ENCODE measurements around the gene TUBA3E.
"Not testable (repeated sequence)": the region's sequence is repeated elsewhere in the genome, so short reads cannot be mapped to it uniquely, and the experiment has no call there.

The TUBA3E gene

DNA sequence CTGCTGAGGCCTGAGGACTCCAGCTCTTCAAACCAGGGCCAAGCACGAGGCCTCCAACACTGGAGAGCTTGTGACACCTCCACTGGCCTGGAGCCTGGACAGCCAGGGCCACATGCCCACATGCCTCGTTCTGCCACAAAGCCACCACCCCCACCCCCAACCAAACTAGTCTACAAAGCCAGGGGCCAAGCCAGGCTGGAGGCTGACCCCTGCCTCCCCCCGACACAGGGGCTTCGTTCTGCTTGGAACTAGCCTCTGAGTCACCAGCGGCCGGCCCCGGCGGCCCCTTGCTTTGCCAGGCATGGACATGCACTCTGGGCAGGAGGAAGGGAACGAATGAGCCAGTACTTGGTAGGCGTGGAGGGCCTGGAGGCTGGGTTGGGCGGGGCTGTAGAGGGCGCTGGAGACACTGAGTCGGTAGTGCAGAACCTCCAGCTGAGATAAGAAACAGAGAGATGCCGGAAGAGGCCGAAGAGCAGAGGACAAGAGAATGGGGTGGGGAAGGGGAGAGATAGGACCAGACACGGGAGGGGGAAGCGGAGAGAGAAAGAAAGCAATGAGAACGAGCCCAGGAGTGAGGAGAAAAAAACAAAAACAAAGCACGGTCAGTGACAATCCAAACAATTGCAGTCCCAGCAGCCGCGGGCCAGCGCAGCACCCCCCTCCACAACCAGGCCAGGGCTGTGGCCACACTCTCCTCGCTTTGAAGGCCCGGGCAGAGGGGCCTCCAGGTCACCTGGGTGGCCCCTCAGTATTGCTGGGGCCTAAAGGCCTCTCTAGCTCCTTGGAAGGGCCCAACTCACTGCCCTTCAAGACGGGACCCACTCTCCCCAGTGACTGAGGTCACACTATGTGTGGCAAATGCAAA is 37.2 kb downstream of the TUBA3E start:
- not testable (repeated sequence) for DNase-seq

DNA sequence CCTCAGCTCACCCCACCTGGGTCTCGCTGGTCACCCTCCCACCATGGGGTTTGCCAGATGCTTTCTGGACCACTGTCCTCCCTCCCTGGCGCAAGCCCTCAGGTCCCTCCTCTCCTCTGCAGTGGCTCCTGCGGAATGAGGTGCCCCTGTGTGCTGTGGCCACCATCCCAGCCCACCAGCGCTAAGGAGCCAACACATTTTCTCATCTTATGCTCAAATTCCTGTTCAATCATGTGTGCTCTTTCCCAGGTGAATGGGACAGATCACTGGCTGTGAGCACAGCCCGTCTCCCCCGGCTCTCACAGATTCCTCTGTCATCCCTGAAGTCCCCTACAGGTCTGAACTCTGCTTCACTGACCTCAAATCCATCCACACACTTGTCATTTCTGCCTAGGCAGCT is 38.1 kb downstream of the TUBA3E start:
- no peak for DNase-seq

DNA sequence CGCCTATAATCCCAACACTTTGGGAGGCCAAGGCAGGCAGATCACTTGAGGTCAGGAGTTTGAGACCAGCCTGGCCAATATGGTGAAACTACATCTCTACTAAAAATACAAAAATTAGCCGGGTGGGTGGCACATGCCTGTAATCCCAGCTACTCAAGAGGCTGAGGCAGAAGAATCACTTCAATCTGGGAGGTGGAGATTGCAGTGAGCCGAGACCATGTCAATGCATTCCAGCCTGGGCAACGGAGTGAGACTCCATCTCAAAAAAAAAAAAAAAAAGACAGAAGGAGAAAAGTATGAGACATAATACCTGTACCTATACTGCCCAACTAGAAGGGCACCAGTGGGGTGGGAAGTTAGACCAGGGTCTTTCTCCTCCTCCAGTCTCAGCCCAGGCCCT is 38.9 kb downstream of the TUBA3E start:
- not testable (repeated sequence) for DNase-seq

DNA sequence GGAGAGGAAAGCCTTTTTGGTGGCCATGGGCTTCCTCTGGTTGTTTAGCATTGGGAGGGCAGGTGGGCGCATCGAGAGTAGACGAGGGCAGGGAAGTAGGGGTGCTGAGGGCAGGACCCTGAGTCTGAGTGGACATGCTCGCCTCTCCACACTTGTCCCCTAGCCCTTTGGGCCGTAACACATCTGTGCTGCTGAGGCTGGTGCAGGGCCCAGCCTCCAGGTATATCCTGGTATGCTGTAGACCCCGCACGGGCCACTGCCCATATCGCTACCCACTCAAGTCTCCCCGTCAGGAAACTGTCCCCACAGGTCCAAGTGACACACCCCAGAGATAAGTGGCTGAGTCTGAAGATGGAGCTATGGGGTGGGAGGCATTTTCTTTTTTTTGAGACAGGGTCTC is 39.6 kb downstream of the TUBA3E start:
- DNase-seq: no peak

DNA sequence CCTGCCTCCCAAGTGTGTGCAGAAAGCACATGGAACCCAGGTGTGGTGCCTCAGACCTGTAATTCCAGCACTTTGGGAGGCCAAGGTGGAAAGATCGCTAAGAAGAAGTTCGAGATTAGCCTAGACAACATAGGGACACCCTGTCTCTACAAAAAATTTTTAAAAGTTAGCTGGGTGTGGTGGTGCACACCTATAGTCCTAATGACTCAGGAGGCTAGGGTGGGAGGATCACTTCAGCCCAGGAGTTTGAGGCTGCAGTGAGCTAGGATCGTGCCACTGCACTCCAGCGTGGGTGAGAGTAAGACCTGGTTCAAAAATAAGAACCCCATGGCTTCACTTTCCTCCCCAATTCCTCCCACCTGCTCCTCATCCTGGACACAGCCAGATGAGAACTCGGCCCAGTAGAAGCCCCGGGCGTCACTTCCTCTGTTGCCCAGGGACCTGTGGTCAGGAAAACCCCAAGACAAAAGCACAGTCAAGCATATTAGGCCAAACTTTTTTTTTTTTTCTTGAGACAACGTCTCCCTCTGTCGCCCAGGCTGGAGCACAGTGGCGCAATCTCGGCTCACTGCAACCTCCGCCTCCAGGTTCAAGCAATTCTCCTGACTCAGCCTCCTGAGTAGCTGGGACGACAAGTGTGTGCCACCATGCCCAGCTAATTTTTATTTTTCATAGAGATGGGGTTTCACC is 40.3 kb downstream of the TUBA3E start:
- DNase-seq: not testable (repeated sequence)

DNA sequence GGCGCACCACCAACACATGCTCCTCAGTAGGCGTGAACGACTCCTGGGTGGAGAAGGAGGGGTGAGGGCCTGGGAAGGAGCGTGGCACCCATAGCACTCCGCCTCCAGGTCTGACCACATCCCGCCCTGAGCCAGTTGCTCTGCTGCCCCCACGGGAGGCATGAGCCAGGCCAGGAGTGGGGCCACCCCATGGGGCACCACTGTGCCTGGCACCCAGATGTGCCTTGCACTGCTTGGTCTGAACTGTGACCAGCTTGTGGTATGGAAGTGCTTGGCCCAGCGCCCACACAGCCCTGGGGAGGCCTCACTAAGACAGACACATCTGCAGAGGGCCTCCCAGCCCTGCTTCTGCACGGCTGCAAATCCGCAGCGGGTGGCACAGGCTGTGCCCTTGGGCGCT is 40.9 kb downstream of the TUBA3E start:
- DNase-seq: not testable (repeated sequence)

DNA sequence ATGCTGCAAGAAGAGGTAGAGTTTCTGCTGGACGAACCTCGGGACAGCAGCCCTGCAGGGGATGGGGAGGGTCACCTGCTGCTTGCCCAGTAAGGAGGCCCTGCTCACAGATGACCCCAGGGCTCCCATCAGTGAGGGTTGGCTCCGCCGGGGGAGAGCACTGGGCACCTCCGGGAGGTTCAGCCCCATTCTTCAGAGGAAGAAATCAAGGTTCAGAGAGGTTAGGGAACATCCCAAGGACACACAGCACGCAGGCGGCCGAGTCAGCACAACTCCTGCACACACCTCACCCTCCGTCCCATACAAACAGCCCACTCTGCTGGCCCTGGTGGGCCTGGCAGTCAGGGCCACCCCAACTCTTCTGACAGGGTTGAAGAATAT is 41.6 kb downstream of the TUBA3E start:
- DNase-seq: no peak

DNA sequence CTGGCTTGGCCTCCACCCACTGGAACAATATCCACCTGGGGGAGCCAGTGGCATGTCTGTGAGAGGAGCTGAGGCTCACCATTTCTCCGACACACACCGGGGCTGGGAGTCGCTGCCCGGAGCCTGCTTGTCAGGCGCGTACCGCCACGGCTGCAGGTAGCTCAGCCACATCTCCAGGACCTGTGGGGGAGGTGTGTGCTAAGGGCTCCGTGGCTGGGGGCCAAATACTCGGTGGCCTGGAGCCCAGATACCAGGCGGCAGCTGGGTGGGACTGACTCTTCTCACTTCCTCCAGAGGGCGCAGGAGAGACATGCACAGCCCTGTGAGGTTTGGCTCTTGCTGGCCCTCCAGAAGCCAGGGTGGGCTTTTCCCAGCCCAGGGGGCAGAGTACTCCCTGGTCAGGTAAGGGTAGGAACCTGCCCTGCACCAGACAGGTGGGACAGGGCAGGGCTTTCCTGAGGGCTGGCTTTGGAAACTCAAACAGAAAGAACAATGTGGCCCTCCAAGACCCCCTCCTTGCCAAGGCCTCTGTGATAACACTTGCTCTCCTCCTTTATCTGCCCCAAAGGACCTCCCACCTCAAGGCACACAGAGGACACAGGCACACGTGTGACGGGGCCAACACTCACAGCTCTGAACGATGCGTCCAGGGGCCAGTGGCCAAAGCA is 42.1 kb downstream of the TUBA3E start:
- not testable (repeated sequence) for DNase-seq

DNA sequence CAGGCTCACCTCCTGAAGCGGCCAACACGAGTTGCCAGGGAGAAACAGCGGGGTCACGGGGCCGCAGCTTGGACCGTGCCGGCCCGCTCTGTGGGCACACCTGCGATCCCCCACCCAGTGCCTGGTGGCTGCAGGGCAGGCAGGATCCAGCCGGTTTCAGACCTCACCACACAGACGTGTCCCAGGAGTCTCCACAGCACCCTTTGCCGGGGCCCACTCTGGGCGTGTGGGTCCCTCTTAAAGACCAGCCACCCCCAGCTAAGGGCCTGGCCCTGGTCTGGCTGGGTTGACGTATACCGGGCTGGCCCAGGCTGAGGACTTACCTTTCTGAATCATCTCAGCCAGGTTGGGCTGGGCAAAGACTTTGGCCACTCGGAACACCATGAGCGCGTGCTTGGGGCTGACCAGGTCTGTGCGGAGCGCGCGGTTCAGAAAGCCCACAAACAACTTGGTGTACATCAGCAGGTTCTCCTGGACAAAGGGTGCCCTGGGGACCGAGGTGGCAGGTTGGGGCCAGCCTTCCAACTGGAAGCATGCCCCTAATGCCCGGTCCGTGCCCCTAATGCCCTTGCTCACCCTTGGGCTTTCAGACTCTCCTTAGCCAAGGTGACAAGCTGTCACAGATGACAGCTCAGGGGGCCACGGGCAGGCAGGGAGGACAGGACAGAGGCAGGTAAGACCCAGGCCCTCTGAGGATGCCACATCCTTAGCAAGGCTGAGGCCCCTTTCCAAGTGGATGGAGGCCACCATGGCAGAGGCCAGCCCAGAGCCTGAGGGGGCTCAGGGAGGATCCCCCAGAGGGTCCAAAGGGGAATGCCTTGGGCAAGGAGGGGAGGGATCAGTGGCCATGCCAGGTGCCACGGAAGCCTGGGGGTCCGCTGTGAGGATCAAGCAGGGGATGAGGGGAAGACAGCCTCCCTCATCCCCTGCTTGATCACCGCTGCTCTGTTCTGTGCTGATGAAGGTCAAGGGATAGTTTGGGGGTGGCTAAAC is 43.2 kb downstream of the TUBA3E start:
- DNase-seq: no peak

DNA sequence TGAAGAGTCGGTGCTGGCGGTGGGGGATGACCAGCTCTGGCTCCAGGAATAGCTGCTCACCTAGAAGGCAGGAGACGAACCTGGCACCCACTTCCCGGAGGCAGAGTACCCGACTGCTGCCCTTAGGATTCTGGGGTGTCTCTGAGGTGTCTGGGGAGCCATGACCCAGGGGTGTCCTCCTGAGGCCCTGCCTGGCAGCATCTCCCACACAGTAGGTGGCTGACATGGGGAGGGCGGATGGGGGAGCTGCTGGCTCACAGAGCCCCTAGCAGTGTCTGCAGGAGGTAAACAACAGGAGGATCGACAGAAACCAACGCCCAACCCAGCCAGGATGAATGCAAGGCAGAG is 43.8 kb downstream of the TUBA3E start:
- not testable (repeated sequence) for DNase-seq

DNA sequence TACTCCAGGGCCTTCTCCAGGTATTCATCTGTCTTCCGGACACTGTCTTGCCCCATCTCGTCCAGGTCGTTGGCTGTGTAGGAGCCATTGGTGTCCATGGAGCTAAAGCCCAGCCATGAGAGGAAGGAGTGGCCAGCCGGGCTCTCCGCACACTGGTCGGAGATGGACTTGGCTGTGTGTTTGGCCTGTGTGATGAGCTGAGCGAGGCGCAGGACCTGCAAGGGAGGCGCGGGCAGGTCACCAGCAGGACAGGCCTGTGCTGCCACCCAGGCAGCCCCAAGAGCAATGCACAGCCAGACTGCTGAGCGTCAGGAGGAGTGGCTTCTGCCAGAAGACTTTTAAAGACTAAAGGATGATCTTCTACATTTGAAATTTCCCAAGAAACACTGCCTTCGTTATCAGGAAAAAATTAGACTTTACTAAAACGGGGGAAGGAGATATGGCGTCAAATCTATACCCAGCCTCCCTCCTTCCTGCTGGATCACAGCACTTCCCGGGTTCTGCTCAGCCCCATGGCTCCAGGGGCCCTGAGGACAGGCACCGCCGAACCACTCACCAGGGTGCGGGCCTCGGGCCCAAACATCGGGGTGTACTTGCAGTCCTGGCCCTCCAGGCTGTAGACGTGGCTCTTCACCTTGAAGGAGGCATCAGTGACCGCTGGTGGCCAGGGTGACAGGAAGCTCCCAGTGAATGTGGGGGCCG is 44.4 kb downstream of the TUBA3E start:
- DNase-seq: not testable (repeated sequence)

DNA sequence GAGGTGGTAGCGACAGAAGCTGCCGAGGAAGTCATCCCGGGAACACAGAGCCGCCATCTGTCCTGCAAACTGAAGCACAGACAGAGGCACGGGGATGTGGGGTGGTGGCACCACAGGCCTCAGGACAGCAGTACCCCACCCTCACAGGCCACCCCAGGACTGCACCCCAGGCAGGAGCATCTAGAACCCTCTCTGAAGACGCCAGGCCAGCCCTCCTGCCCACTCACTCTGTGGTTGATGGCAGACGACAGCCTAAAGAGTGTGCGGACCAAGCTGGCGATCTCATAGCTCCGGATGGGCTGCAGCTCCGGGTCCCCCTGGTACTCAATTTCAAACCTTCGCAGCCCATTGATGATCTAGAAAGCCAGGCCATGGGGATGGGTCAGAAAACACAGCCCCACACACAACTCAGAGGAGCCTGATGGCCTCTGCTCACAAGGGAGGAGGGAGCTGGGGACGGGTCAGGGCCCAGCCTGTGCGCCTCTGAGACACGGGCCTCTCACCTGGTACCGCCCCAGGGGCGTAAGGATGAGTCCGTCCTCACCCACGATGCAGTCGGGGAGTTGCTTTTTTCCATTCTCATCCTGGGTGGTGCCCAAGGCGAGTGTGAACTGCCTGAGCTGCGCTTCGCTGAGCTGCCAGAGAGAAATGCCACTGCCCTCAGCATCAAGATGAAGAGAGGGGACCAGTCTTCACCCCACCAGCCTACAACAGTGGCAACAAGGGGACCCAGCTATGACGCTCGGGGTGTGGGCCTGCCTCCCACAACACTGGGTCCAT is 45.2 kb downstream of the TUBA3E start:
- no peak for DNase-seq

DNA sequence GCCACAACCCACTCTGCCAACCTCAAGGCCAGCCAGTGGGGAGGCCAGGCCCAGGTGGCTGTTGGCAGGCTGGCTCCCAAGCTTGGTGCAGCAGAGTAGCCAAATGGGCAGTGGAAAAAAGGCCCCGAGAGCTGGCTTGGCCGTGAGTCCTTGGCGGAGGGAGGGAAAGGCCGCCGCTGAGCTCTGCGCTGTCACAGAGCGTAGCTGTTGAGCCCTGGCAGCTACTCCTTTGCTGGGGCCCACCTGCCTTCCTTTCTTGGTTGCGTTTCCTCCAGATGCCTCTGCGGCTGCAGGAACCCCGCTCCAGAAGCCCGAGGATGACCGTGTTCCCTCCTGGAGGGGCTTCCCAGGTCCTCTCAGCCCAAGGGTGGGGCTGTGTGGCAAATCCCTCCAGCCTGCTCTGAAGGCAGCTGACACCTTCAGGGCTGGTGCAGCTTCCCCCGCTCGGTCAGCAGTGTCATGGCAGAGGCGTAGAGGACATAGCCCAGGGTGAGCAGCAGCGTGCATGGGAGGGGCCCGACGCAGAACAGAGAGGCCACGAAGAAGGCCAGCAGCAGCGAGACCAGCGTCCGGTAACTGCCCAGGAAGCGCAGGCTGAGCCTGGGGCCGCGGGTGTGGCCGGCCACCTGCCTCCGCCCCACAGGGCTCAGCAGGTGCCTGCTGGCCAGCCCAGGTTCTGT is 46.0 kb downstream of the TUBA3E start:
- not testable (repeated sequence) for DNase-seq

DNA sequence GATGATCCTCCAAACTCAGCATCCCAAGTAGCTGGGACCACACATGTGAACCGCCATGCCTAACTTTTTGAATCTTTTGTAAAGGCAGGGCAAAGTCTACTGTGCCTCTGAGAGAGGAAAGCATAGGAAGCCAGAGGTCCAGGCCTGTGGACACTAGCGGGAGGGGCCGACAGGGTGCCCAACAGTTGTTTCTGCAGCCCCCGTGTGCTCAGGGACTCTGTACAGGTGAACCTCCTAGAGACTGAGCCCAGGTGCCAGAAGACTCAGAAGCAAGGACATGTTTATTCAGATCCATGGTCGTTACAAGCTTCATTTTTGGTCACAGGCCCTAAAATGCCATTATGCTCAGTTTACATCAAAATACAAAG is 47.1 kb downstream of the TUBA3E start:
- DNase-seq: not testable (repeated sequence)

DNA sequence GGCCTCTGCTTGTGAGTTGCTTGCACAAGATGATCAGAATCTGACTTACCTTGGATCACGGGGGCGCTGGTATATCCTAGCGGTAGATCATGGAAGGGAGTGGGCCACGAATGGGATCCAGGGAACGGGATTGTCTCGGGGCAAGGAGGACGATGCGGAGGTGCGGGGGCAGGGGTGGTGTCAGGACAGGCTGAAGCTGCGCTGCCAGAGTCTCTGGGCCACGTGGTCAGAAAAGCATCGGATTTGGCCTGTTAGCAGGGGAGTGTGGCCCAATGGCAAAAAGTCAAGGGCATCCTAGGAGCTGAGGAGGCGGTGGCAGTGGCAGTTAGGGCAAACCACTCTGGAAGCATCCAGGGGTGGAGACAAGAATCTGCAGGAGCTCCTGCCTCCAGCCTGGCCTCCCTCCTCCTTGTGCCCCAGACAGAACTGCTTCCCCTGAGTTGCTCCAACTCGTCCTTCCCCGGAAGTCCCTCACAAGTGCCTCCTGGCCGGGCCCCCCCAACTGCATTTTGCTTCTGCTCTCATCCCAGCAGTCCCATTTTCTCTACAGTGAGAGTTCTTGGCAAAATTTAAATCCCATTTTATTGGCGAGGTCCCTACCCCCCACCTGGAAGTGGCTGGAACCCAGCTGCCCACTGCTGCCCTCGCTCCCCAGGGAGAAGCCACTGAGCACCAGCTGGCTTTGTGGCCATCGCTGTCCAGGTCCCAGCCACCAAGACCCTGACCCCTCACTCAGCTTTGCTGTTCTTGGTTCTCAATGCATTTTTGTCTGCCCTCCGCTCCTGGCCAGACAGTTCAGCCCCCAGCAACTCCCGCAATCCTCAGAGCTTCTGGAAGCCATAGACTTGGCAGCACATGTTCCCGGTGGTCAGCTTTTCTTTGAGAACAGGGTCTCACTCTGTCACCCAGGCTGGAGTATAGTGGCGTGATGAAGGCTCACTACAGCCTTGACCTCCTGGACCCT is 47.8 kb downstream of the TUBA3E start:
- no peak for DNase-seq

DNA sequence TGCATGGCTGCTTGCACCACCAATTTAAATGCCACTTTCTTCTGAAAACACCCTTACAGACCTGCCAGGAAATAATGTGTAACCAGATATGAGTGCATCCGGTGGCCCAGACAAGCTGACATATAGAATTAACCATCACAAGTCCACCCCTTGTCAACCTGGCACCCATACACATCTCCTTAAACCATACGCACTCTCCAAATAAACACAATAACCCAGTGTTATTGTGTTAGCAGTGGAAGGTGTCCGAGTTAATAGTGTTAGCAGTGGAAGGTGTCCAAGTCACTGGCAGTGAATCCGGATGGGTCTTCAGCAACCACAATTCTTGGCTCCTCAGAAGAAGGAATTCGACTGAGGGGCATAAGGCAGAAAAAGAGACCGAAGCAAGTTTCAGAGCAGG is 49.7 kb downstream of the TUBA3E start:
- DNase-seq: not testable (repeated sequence)

DNA sequence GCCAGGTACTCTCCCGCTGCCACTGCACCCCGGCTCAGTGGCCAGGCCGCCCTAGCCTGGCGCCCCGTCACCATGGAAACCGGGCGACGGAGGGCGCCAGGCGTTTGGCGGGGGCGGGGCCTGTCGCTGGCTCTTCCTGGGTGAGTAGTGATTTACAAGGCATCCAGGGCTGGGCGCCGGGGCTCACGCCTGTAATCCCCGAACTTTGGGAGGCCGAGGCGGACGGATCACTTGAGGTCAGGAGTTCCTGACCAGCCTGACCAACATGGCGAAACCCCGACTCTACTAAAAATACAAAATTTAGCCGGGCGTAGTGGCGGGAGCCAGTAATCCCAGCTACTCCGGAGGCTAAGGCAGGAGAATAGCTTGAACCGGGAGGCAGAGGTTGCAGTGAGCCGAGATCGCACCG is 53.2 kb downstream of the TUBA3E start, which contains the start of gene CCDC74B:
TSS of gene CCDC74B (minus strand) at position 107 of the 409 bp plus-strand sequence. CDS start 116 bp downstream, outside the sequence.
- peak; percentile 13 to 23 (median 18) for DNase-seq

DNA sequence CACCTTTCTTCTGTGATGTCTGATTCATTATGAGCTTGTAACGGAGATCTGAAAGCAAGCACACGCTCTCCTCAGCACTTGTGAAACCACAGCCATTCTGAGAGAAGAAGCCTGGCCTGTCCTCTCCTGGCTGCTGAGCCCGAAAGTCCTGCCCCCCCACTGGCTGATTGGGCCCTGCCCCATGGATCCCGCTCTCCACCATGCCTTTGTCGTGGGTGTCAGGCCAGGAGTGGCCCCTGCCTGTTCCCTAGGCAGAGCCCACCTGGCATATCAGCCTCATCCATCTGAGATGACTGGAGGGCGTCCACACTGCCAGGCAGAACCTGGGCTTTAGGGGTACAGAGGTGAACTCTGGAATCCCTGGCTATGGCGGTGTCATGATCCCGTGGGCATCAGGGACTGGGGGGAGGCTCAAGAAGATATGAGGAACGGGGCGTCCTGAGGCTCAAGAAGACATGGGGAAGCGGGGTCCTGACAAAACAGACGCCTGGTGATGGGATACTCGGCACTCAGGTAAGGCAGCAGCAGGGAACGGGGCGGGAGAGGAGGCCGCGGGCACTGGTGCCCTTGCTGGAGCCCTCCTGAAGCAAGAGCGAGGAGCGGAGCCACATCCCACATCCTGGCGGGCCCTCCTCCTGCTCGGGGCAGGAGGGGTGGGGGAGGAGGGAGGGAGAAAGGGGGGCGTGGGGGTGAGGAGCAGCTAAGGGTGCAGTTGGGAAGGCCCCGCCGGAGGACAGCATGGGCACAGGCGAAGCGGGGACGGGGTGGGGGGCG is 54.8 kb downstream of the TUBA3E start:
- DNase-seq: not testable (repeated sequence)
